ENCODE measurements around the gene MAEA.
"Not testable (repeated sequence)": the region's sequence is repeated elsewhere in the genome, so short reads cannot be mapped to it uniquely, and the experiment has no call there.

The MAEA gene

GRCh38 chr4:1364217-1364616 lies 74.5 kb downstream of the MAEA start:
- DNase-seq (ENCODE audit: low read depth in 4 of 4, low spot score in 1 of 4), result no peak

- DNase-seq (ENCODE audit: low read depth in 4 of 4, low spot score in 1 of 4), result no peak
Observed at GRCh38 chr4:1364748-1365147, 75.1 kb downstream of the MAEA start.

GRCh38 chr4:1365271-1366178 lies 75.8 kb downstream of the MAEA start:
- no peak for DNase-seq (ENCODE audit: low read depth in 4 of 4, low spot score in 1 of 4)

GRCh38 chr4:1366371-1367229 lies 76.9 kb downstream of the MAEA start:
- no peak for DNase-seq (ENCODE audit: low read depth in 4 of 4, low spot score in 1 of 4)

- DNase-seq (ENCODE audit: low read depth in 4 of 4, low spot score in 1 of 4), result no peak
Observed at GRCh38 chr4:1367230-1367935, 77.7 kb downstream of the MAEA start.

- no peak for DNase-seq (ENCODE audit: low read depth in 4 of 4, low spot score in 1 of 4)
Observed at GRCh38 chr4:1367936-1368289, 78.2 kb downstream of the MAEA start.

GRCh38 chr4:1368421-1369090 lies 78.9 kb downstream of the MAEA start:
- DNase-seq (ENCODE audit: low read depth in 4 of 4, low spot score in 1 of 4), result no peak

- DNase-seq (ENCODE audit: low read depth in 4 of 4, low spot score in 1 of 4), result no peak
Observed at GRCh38 chr4:1369091-1369450, 79.4 kb downstream of the MAEA start.

- no peak for DNase-seq (ENCODE audit: low read depth in 4 of 4, low spot score in 1 of 4)
Observed at GRCh38 chr4:1369479-1370079, 79.9 kb downstream of the MAEA start.

GRCh38 chr4:1370321-1371124 lies 80.8 kb downstream of the MAEA start:
- no peak for DNase-seq (ENCODE audit: low read depth in 4 of 4, low spot score in 1 of 4)

GRCh38 chr4:1371176-1372165 lies 81.8 kb downstream of the MAEA start:
- DNase-seq (ENCODE audit: low read depth in 4 of 4, low spot score in 1 of 4), result no peak

- not testable (repeated sequence) for DNase-seq (ENCODE audit: low read depth in 4 of 4, low spot score in 1 of 4)
Observed at GRCh38 chr4:1372576-1372975, 82.9 kb downstream of the MAEA start.

GRCh38 chr4:1373892-1374705 lies 84.4 kb downstream of the MAEA start:
- DNase-seq (ENCODE audit: low read depth in 4 of 4, low spot score in 1 of 4), result no peak

GRCh38 chr4:1374706-1375045 lies 85.0 kb downstream of the MAEA start:
- no peak for DNase-seq (ENCODE audit: low read depth in 4 of 4, low spot score in 1 of 4)

- no peak for DNase-seq (ENCODE audit: low read depth in 4 of 4, low spot score in 1 of 4)
Observed at GRCh38 chr4:1375051-1375721, 85.5 kb downstream of the MAEA start.

GRCh38 chr4:1375761-1376322 lies 86.2 kb downstream of the MAEA start:
- no peak for DNase-seq (ENCODE audit: low read depth in 4 of 4, low spot score in 1 of 4)

- no peak for DNase-seq (ENCODE audit: low read depth in 4 of 4, low spot score in 1 of 4)
Observed at GRCh38 chr4:1376391-1376840, 86.7 kb downstream of the MAEA start.
